Activated T-cell treated with anti-CD3 and anti-CD28 coated beads, Interleukin-2, amount 50 U/mL, for 72 hours (primary cell): ENCODE measurements around the gene HLCS. TPM values are rescaled to one million over a fixed set of nuclear protein-coding genes. Genes with fewer than 3 reads are reported as not detected.
"Not testable (repeated sequence)": the region's sequence is repeated elsewhere in the genome, so short reads cannot be mapped to it uniquely, and the experiment has no call there.

Source experiments
- ATAC-seq, 2 donors: fragments of 150-1000 bp; cut with Tn5 transposase; replicated peaks in 1 of 2; 2 replicates each; pipeline ENCODE4 v1.10.0; 2021; ENCODE audit warnings: moderate library complexity in 2 of 2, mild to moderate bottlenecking in 1 of 2
- DNase-seq, 2 donors: peaks; one replicate each; pipeline ENCODE4 v3.0.0; 2021 to 2022; ENCODE audit warnings: mixed read lengths in 1 of 2
- H3K27ac Mint-ChIP-seq: one replicate; pipeline ENCODE4 v1.8.0; 2022; ENCODE audit warnings: mild to moderate bottlenecking, moderate library complexity, mixed read lengths
- H3K27me3 Mint-ChIP-seq: one replicate; pipeline ENCODE4 v1.8.0; 2022; ENCODE audit warnings: low read depth, mixed read lengths
- H3K36me3 Mint-ChIP-seq, 2 donors: one replicate each; pipeline ENCODE4 v1.8.0; 2022; ENCODE audit warnings: mixed read lengths in 2 of 2, mild to moderate bottlenecking in 1 of 2; ENCODE audit not compliant: insufficient read depth in 2 of 2
- H3K4me1 Mint-ChIP-seq: one replicate; pipeline ENCODE4 v1.8.0; 2022; ENCODE audit warnings: low read depth, mixed read lengths
- H3K4me3 Mint-ChIP-seq, 2 donors: one replicate each; pipeline ENCODE4 v1.8.0; 2022; ENCODE audit warnings: mild to moderate bottlenecking in 2 of 2, mixed read lengths in 2 of 2, moderate library complexity in 2 of 2
- H3K9me3 Mint-ChIP-seq, 2 donors: one replicate each; pipeline ENCODE4 v1.8.0; 2022; ENCODE audit warnings: mixed read lengths in 2 of 2
- total RNA-seq, 2 donors: library from RNA; stranded (reverse); gene quantifications; one replicate each; pipeline ENCODE4 v1.2.3, GENCODE V29; 2022

Gene HLCS
- total RNA-seq, 2 donors from 2014 or later = 30.6 to 33.7 TPM

GRCh38 chr21:36960676-36961284 is 5.7 kb downstream of the HLCS start:
- H3K4me3 Mint-ChIP-seq = no peak overlapping the region
- no peaks in the 10 kb centered on the region for H3K27me3 Mint-ChIP-seq
- H3K4me1 Mint-ChIP-seq = peaks cover 15% of the 10 kb centered on the region
- no peak overlapping the region for H3K27ac Mint-ChIP-seq
- no peaks in the 10 kb centered on the region for H3K9me3 Mint-ChIP-seq
- peaks cover 6 to 11% of the 10 kb centered on the region in 2 donors for H3K36me3 Mint-ChIP-seq
- DNase-seq = no peak
- no peak for ATAC-seq

DNA sequence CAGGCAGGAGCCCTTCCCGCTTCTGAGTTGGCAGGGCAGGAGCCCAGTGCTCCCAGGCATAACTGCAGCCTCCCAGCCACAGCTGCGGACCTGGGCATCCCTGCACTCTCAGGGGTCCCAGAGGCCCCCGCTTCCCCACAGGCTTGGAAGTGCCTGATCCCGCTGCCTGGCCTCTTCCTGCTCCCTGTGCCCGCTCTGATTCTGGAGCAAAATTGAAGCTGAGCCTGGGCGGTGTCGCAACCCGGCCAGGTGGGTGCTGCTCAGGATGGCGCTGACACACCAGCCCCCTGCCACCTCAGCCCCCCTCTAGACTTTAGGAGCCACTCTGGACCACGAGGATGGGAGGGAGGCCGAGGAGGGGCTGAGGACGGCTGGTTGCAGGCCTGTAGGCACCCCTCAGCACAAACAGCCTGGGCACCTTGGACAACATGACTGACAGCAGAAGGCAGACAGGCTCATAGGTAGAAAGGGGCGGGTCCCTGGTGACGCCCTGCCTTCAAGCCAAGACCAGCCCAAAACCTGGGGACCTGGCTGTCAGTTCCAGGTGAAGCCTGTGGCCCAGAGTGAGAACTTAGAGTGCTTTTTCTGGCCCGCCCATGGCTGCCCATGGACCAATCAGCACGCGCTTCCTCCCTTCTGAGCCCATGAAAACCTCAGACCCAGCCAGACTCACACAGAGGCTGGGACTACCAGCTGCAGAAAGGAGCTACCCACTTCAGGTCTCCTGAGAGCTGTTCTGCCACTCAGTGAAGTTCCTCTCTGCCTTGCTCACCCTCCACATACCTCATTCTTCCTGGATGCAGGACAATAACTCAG is 7.2 kb downstream of the HLCS start:
- peaks cover 2 to 9% of the 10 kb centered on the region in 2 donors for H3K36me3 Mint-ChIP-seq
- ATAC-seq (peak in 1 of 2 donors; percentile 27), DNase-seq (no peak)
- H3K27ac Mint-ChIP-seq = no peak overlapping the region
- H3K4me3 Mint-ChIP-seq = no peak overlapping the region
- H3K27me3 Mint-ChIP-seq = no peaks in the 10 kb centered on the region
- H3K9me3 Mint-ChIP-seq = no peaks in the 10 kb centered on the region
- H3K4me1 Mint-ChIP-seq = peaks cover under 1% of the 10 kb centered on the region

DNA sequence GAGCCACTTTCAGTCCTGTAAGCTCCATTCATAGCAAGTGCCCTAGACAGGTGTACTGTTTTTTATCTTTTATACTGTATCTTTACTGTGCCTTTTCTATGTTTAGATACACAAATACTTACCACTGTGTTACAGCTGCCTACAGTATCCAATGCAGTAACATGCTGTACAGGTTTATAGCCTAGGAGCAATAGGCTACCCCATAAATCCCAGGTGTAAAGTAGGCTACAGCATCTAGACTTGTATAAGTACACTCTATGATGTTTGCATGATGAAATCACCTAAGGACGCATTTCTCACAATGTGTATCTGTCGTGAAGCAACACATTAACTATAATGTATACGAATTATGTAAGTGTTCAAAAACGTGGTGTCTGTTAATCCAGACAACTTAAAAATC is 10.7 kb downstream of the HLCS start:
- no peak overlapping the region for H3K27ac Mint-ChIP-seq
- ATAC-seq = no peak
- H3K4me3 Mint-ChIP-seq = no peak overlapping the region
- H3K4me1 Mint-ChIP-seq = no peaks in the 10 kb centered on the region
- H3K36me3 Mint-ChIP-seq = peaks cover 1 to 7% of the 10 kb centered on the region in 2 donors
- H3K27me3 Mint-ChIP-seq = no peaks in the 10 kb centered on the region
- H3K9me3 Mint-ChIP-seq = no peaks in the 10 kb centered on the region
- DNase-seq = no peak

DNA sequence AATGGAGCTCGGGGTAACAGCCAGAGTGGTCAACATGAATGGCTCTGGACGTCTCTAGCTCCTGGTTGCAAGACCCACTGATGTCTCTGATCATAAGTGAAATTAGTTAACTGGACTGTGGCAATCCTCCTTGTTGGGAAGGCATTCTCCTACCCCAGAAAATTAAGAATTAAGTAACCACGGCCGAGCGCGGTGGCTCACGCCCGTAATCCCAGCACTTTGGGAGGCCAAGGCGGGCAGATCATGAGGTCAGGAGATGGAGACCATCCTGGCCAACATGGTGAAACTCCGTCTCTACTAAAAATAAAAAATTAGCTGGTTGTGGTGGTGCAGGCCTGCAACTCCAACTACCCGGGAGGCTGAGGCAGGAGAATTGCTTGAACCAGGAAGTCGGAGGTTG is 14.1 kb downstream of the HLCS start:
- ATAC-seq, H3K9me3 Mint-ChIP-seq, H3K27me3 Mint-ChIP-seq, DNase-seq, H3K4me1 Mint-ChIP-seq, H3K27ac Mint-ChIP-seq, H3K4me3 Mint-ChIP-seq, H3K36me3 Mint-ChIP-seq: not testable (repeated sequence)

DNA sequence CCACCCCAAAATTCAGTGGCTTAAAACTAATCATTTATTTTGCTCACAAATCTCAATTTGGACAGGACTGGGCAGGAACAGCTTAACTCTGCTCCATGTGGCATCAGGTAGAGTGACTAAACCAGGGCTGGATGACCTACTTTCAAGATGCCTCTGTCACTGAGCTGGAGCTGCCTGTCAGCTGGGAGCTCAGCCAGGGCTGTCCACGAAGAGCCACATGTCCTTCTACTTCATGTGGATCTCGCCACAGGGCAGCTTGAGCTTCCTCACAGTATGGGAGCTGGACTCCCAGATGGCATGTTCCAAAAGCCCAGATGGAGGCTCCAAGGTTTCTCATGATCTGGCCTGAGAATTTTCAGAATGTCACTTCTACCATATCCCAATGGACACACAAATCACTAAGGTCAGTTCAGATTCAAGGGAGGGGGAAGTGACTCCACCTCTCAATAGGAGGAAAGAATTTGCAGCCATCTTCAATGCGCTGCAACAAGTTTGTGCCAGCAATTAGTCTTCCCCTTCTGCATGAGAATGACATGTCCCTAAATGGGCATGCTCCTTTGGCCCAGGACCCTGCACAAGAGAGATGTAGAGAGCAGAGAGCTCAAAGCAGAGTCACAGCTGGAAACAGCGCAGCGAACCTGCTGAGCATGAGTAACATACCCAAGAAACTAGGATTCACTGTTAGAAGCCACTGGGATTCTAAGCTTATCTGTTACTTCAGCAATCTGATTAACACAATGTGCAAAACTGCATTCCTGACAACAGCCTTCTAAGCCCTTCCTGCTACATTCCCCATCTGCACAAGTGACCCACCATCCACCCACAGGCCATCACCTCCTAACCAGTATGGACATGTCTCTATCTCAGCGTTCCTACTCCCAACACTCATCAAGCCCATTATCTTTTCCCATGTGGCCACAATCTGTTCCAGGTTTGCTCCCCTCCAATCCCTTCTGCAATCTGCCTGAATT is 17.0 kb downstream of the HLCS start:
- Mint-ChIP-seq H3K4me1 (no peaks in the 10 kb centered on the region), H3K4me3 (no peak overlapping the region), H3K36me3 (peaks cover 2 to 12% of the 10 kb centered on the region in 2 donors), H3K27me3 (no peaks in the 10 kb centered on the region), H3K9me3 (no peaks in the 10 kb centered on the region), H3K27ac (no peak overlapping the region)
- no peak for DNase-seq
- no peak for ATAC-seq

GRCh38 chr21:36948686-36949085 is 17.8 kb downstream of the HLCS start:
- Mint-ChIP-seq H3K27me3 (no peaks in the 10 kb centered on the region), H3K9me3 (no peaks in the 10 kb centered on the region), H3K4me3 (no peak overlapping the region), H3K36me3 (peaks cover 2 to 12% of the 10 kb centered on the region in 2 donors), H3K4me1 (no peaks in the 10 kb centered on the region), H3K27ac (no peak overlapping the region)
- DNase-seq = no peak
- no peak for ATAC-seq

- no peaks in the 10 kb centered on the region for H3K4me1 Mint-ChIP-seq
- no peak overlapping the region for H3K4me3 Mint-ChIP-seq
- no peaks in the 10 kb centered on the region for H3K9me3 Mint-ChIP-seq
- no peak overlapping the region for H3K27ac Mint-ChIP-seq
- ATAC-seq = no peak
- H3K36me3 Mint-ChIP-seq = peaks cover 2 to 12% of the 10 kb centered on the region in 2 donors
- no peaks in the 10 kb centered on the region for H3K27me3 Mint-ChIP-seq
- no peak for DNase-seq
Measured at GRCh38 chr21:36946949-36947356, 19.5 kb downstream of the HLCS start.

- ATAC-seq = no peak
- H3K4me1 Mint-ChIP-seq = no peaks in the 10 kb centered on the region
- no peaks in the 10 kb centered on the region for H3K9me3 Mint-ChIP-seq
- no peak overlapping the region for H3K27ac Mint-ChIP-seq
- no peak overlapping the region for H3K4me3 Mint-ChIP-seq
- peaks cover 2 to 12% of the 10 kb centered on the region in 2 donors for H3K36me3 Mint-ChIP-seq
- DNase-seq = no peak
- no peaks in the 10 kb centered on the region for H3K27me3 Mint-ChIP-seq
Measured at GRCh38 chr21:36945496-36946138, 20.9 kb downstream of the HLCS start.

GRCh38 chr21:36936361-36937135 is 29.9 kb downstream of the HLCS start:
- ATAC-seq = no peak

GRCh38 chr21:36934864-36935420 is 31.5 kb downstream of the HLCS start:
- no peak for ATAC-seq
- Mint-ChIP-seq H3K9me3 (no peaks in the 10 kb centered on the region), H3K4me3 (no peak overlapping the region), H3K27ac (peak overlapping the region; percentile 48), H3K36me3 (peaks cover 2 to 6% of the 10 kb centered on the region in 2 donors), H3K27me3 (no peaks in the 10 kb centered on the region), H3K4me1 (no peaks in the 10 kb centered on the region)
- no peak for DNase-seq

More at GRCh38 chr21:36936361-36937135, 29.9 kb downstream of the HLCS start:
- Mint-ChIP-seq H3K9me3 (no peaks in the 10 kb centered on the region), H3K27me3 (no peaks in the 10 kb centered on the region), H3K27ac (no peak overlapping the region), H3K4me3 (no peak overlapping the region), H3K4me1 (no peaks in the 10 kb centered on the region), H3K36me3 (peaks cover 2 to 6% of the 10 kb centered on the region in 2 donors)
- DNase-seq = no peak

DNA sequence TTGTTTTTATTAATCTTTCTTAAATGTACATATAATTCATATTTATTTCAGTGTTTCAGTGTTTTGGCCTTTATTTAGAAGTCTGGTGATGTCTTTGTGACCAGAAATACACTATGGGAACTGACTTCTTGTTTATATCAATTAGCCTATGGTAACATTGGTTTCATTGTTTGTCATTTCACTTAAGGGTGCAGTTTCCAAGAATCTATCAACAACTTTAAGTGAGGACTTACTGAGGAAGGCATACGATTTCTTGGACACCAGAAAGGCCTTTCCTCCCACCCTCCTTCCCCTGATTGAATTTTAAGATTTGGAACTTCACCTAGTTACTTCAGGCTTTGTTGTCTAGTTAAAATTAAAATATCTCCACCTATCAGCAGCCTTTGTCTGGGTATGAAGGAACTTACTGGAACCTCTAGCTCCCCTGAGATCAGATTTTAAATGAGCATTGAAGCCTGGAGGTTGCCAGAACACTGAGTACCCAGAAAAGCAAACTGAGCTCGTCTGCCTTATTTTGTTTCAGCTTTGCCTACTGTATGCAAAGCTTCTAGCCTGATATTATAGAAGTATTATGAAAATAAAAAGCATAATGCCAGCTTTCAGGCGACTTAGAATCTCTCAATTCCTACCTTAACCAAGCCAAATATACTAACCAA is 34.2 kb downstream of the HLCS start:
- Mint-ChIP-seq H3K4me1 (no peaks in the 10 kb centered on the region), H3K36me3 (peaks cover 1 to 6% of the 10 kb centered on the region in 2 donors)

More for the DNA sequence above, 34.2 kb downstream of the HLCS start:
- Mint-ChIP-seq H3K27me3 (no peaks in the 10 kb centered on the region), H3K27ac (peak overlapping the region; percentile 38), H3K4me3 (no peak overlapping the region), H3K9me3 (no peaks in the 10 kb centered on the region)
- no peak for ATAC-seq
- DNase-seq = no peak
